Lower leg skin (tissue), 3 donors: ENCODE data around the gene NHLRC2.

Source experiments
- POLR2A ChIP-seq, 2 donors: fragments of 450-650 bp; IDR thresholded peaks; one replicate each; pipeline ENCODE4 v1.6.1; 2016 to 2017; ENCODE audit warnings: antibody characterized with exemption in 2 of 2, mild to moderate bottlenecking in 1 of 2, moderate library complexity in 1 of 2
- TF ChIP-seq, protein P1 (sequence below), 3 donors: fragments of 450-650 bp; IDR thresholded peaks; one replicate each; pipeline ENCODE4 v1.5.1; 2016; ENCODE audit warnings: antibody characterized with exemption in 3 of 3, mild to moderate bottlenecking in 3 of 3, moderate library complexity in 2 of 3

DNA sequence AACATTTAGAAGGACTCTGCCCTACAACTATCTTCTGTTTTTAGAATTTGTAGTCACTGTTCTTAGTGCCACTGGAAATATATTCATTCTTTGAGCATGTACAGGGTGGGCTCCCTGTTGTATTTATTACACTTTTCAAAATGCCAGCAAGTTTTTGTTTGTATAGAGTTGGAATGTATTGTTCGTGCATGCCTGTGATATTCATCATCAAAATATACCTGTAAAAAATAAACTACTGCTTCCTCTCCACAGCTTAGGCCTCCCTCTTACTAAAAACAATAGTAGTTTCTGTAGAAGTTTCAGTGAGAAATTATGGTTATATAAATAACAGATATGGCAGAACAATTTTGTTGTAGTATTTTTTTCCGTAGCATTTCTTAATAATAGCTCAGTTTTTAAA is 61.6 kb downstream of the NHLRC2 start:
- TF ChIP-seq, protein P1, sequence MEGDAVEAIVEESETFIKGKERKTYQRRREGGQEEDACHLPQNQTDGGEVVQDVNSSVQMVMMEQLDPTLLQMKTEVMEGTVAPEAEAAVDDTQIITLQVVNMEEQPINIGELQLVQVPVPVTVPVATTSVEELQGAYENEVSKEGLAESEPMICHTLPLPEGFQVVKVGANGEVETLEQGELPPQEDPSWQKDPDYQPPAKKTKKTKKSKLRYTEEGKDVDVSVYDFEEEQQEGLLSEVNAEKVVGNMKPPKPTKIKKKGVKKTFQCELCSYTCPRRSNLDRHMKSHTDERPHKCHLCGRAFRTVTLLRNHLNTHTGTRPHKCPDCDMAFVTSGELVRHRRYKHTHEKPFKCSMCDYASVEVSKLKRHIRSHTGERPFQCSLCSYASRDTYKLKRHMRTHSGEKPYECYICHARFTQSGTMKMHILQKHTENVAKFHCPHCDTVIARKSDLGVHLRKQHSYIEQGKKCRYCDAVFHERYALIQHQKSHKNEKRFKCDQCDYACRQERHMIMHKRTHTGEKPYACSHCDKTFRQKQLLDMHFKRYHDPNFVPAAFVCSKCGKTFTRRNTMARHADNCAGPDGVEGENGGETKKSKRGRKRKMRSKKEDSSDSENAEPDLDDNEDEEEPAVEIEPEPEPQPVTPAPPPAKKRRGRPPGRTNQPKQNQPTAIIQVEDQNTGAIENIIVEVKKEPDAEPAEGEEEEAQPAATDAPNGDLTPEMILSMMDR (IDR thresholded peaks at IDR 0.05), result no peak
- no peak for TF ChIP-seq POLR2A (IDR thresholded peaks at IDR 0.05)
